Choroid plexus epithelial cell (primary cell): Measurements from ENCODE around the gene NME4.
A peak's percentile ranks its signal among the peaks of the same experiment; 100 is the strongest.

Source experiments
- DNase-seq: peaks from one replicate; pipeline ENCODE4 v3.0.0-alpha.2; 2010; ENCODE audit warnings: low read depth
- H3K4me3 ChIP-seq: 2 replicates; pipeline ENCODE4 v1.5.1; 2011; ENCODE audit warnings: low read depth, mild to moderate bottlenecking, control low read depth, low read length, moderate library complexity
- TF ChIP-seq, protein P1 (sequence below): conservative IDR thresholded peaks from 2 replicates; pipeline ENCODE4 v1.5.1; 2011; ENCODE audit warnings: low read depth, mild to moderate bottlenecking, control low read depth, inconsistent platforms, low read length, moderate library complexity

Gene NME4

DNA sequence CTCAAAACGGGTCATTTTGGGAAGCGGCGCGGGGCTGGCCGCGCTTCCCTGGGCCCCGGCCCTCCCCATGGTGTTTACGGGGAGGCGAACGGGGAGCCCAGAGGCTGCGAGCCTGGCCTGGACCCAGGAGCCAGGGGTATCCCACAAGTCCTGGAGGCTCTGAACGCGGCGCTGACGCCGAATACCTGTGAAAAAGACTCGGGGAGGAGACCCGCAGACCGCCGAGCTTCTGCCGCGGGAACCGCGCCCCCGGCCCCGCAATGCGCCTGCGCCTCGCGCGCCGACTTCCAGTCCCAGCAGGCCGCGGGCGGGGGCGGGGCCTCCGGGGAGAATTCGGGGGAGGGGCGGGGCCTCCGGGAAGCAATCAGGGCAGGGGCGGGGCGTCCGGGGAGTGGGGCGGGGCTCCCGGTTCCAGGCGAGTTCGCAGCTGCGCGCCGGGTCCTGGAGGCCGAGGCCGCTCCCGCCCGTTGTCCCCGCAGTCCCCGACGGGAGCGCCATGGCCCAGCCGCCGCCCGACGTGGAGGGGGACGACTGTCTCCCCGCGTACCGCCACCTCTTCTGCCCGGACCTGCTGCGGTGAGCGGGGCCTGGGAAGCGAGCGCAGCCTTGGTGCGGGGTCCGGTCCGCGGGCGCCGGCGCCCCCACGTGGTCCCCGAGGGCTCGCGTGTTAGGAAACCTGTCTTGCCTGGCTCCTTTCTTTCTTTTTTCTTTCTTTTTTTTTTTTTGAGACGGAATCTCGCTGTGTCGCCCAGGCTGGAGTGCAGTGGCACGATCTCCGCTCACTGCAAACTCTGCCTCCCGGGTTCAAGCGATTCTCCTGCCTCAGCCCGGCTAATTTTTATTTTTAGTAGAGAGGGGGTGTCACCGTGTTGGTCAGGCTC, 4.7 kb downstream of the NME4 start, which contains the start of gene DECR2:
TSS of gene DECR2 (plus strand) at position 418 of the 881 bp plus-strand sequence. CDS start at position 497, 79 bp downstream.
- DNase-seq = peak; percentile 92
- peak within 1 kb of the TSS; percentile 88 for H3K4me3 ChIP-seq
- TF ChIP-seq, protein P1, sequence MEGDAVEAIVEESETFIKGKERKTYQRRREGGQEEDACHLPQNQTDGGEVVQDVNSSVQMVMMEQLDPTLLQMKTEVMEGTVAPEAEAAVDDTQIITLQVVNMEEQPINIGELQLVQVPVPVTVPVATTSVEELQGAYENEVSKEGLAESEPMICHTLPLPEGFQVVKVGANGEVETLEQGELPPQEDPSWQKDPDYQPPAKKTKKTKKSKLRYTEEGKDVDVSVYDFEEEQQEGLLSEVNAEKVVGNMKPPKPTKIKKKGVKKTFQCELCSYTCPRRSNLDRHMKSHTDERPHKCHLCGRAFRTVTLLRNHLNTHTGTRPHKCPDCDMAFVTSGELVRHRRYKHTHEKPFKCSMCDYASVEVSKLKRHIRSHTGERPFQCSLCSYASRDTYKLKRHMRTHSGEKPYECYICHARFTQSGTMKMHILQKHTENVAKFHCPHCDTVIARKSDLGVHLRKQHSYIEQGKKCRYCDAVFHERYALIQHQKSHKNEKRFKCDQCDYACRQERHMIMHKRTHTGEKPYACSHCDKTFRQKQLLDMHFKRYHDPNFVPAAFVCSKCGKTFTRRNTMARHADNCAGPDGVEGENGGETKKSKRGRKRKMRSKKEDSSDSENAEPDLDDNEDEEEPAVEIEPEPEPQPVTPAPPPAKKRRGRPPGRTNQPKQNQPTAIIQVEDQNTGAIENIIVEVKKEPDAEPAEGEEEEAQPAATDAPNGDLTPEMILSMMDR = peak; percentile 37

DNA sequence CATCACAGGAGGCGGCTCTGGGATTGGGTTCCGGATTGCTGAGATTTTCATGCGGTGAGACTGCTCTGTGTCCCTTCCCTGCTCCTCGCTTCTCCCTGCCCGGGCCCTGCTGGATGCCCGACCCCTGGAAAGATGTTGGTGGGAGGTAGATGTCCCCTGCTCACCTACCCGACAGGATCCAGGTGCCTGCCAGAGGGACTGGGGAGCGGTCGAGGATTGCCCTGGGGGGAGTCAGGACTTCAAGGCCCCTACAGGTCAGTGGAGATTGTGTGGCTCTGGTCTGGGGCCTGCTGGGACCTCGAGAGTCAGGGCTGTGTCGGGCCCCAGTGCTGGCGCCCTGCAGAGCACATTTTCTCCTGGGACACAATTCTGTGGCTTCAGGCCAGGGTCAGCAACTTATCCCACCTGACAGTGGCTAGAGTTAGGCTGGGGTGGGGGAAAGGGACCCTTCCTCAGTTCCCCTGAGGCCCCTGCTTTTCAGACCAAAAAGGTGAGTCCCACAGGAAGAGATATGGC, 8.0 kb downstream of the NME4 start:
- DNase-seq = no peak
- TF ChIP-seq, protein P1 = no peak
- H3K4me3 ChIP-seq = no peak overlapping the region

DNA sequence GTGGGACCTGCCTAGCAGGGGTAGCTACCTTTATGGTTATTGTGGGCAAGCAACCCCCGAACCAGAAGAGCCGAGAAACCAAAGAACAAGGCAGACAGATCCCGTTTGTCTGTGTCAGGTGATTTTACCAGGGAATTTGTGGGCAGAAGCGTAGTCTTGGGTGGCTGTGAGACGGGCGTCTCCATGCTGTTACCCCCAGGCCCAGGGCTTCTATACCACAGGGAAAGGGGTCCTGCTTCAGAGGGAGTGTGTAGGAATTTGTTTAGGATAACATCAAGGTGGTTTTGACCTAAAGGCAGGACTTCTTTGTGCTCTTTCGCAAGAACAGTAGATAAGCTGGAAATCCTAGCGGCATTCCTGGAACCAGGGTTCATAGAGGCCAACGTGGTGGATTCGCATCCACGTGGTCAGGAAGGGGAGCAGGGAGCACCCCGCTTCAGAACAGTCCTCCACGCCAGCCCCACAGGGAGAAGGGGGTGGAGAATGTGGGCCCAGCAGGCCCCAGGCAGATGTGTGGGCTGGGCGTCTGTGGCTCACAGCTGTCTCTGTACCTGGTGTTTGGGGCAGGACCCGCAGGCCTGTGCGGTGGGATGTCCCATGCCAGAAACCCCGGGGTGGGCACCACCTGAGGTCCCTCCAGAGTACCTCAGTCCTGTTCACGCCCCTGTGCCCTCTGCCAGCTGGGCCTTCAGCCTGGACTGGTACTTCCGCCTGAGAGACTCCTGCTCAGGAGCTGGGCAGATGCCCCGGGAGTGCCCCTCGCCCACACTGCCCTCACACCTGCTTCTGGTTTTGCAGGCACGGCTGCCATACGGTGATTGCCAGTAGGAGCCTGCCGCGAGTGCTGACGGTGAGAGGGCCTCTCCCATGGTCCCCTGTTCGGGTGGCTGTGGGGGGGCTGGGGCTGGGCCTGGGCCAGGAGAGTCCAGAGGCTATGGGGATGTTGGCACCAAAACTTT, 8.8 kb downstream of the NME4 start:
- DNase-seq = no peak
- H3K4me3 ChIP-seq = no peak overlapping the region
- TF ChIP-seq, protein P1 = no peak

DNA sequence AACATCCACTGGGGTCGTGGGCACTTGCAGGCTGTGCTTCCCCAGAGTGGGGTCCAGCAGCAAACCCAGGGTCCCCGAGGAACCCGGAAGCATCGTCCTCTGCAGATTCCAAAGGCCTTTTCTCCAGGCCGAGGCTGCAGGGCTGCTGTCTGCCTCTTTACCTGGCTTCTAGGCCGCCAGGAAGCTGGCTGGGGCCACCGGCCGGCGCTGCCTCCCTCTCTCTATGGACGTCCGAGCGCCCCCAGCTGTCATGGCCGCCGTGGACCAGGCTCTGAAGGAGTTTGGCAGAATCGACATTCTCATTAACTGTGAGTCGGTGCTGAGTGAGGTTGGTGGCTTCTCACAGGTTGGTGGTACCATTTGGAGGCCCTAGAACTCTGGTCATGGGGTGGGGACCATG, 10.3 kb downstream of the NME4 start:
- H3K4me3 ChIP-seq = no peak overlapping the region
- no peak for DNase-seq
- TF ChIP-seq, protein P1 = no peak

DNA sequence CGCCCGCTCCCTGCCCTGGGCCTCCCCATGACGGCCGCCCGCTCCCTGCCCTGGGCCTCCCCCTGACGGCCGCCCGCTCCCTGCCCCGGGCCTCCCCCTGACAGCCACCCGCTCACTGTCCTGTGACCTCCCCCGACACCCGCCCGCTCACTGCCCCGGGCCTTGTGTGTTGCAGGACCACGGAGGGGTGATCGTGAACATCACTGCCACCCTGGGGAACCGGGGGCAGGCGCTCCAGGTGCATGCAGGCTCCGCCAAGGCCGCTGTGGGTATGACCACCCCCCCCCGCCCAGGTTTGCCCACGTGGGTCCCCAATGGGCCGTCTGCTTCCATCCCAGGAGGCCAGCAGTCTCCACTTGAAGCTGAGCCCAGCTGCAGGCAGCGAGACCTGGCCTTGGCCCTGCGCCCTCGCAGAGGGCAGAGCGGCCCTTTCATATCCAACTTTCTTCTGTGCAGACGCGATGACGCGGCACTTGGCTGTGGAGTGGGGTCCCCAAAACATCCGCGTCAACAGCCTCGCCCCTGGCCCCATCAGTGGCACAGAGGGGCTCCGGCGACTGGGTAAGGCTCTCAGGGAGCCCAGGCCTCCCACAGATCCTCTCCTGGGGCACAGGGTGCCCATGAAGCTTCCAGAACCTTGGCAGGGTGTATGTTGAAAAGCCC, 13.6 kb downstream of the NME4 start:
- DNase-seq = no peak
- TF ChIP-seq, protein P1 = no peak

DNA sequence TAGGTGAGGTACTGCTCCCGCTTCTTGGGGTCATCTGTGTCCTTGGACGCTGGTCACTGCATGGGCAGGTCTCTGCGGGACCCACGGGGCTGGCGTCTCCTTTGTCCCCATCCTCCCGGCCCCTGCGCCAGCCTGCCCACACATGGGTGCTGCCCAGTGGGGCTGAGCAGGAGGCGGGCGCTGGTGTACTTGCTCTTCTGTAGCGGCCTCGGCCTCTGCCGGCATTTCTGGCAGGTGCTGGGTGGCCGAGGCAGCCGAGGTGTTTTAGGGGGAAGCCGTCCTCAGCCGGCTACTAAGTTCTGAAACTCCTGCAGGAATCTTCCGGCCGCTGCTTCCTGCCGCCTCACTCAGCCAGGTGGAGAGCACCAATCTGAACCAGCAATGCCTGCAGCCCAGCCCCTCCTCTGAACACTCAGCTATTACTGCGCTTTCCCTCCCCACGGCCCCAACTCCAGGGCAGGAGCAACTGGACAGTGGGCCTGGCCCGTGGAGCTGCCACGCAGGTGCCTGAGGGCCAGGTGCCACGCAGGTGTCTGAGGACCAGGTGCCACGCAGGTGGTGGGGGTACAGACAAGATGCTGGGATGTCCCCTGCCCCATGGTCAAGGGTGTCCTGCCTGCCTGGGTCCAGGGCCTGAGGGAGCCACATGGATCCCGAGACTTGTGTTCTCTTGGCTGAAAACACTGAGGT, 14.7 kb downstream of the NME4 start:
- TF ChIP-seq, protein P1 = no peak
- DNase-seq = no peak
- H3K4me3 ChIP-seq = no peak overlapping the region

More for the DNA sequence above, 13.6 kb downstream of the NME4 start:
- H3K4me3 ChIP-seq = no peak overlapping the region
